Measurements from ENCODE around the gene CRY2.

CRY2 gene

DNA sequence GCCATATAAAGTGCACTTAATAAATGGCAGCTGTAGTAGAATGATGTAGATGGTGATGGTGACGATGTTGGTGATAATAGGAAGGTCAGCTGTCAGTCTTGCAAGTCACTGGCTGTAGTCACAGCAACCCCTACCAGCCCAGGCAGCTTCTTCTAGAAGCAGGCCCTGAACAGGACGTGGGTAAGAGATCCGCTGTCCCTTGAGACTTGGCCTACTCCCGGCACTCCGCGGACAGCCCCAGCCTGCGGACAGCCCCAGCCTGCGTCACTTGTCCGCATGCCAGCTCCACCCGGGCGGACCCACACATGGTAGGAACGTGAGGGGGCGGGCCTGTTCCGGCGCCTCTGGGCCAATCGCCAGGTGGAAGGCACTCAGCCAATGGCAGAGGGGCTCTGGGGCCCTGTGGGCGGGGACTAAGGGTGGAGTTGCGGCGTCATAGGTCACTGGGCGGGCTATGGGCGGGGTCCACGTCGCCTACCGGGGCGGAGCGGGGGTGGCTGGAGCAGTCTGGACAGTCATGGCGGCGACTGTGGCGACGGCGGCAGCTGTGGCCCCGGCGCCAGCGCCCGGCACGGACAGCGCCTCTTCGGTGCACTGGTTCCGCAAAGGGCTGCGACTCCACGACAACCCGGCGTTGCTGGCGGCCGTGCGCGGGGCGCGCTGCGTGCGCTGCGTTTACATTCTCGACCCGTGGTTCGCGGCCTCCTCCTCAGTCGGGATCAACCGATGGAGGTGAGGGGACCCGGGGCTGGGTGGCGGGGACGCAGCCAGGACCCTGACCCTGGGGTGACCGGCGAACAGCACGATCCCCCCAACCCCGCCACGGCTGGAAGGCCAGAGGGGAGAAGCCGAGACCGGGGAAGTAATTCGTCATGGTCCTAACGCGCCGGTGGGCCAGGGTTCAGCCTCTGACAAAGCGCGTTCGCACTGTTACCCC, at the start of gene CRY2:
Gene CRY2 (plus strand): TSS at position 502 of the 937 bp plus-strand sequence. CDS start 16 bp downstream, at position 518.
- H3K4me3 ChIP-seq (replicated peaks in 1 of 2; ENCODE audit: low read depth in 2 of 2, low read length in 2 of 2), result peak within 1 kb of the TSS; percentile 82 to 90
- DNase-seq (ENCODE audit: low read depth in 2 of 2), result peak; percentile 99
- TF ChIP-seq, protein P1, sequence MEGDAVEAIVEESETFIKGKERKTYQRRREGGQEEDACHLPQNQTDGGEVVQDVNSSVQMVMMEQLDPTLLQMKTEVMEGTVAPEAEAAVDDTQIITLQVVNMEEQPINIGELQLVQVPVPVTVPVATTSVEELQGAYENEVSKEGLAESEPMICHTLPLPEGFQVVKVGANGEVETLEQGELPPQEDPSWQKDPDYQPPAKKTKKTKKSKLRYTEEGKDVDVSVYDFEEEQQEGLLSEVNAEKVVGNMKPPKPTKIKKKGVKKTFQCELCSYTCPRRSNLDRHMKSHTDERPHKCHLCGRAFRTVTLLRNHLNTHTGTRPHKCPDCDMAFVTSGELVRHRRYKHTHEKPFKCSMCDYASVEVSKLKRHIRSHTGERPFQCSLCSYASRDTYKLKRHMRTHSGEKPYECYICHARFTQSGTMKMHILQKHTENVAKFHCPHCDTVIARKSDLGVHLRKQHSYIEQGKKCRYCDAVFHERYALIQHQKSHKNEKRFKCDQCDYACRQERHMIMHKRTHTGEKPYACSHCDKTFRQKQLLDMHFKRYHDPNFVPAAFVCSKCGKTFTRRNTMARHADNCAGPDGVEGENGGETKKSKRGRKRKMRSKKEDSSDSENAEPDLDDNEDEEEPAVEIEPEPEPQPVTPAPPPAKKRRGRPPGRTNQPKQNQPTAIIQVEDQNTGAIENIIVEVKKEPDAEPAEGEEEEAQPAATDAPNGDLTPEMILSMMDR (IDR thresholded peaks at IDR 0.05; ENCODE audit: low read depth, low read length), result no peak

DNA sequence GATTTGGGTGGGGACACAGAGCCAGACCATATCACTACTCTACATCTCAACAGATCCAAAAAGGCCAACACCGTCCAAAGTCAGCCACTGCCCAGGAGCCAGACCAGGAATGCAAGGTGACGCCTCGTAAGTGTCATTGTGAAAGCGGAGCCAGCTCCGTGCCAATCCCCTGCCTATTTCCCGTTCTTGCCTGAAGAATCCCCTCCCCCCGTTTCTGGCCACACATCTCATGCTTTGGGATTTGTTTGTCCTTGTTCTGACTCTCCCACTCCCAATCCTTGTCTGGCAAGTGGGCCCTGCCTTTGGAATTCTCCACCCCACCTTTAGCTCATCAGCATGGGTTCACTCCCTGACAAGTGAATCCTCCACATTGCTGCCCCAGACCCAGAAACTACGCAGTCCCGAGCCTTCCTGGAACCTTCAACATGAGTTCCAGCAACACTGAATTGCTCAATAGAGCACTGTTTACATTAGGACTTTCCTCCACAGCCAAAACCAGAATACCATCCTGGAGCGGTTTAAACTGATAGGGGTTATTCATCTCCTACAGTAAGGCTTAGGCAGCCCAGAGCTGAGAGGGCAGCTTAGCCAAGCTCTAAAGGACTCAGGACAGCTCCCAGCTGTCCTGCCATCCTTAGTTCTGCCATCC, 48.4 kb upstream of the CRY2 start:
- H3K4me3 ChIP-seq (replicated peaks in 1 of 2; ENCODE audit: low read depth in 2 of 2, low read length in 2 of 2), result no peak overlapping the region
- TF ChIP-seq, protein P1 (IDR thresholded peaks at IDR 0.05; ENCODE audit: low read depth, low read length), result no peak
- peak in 1 of 2 donors; percentile 44 for DNase-seq (ENCODE audit: low read depth in 2 of 2)

DNA sequence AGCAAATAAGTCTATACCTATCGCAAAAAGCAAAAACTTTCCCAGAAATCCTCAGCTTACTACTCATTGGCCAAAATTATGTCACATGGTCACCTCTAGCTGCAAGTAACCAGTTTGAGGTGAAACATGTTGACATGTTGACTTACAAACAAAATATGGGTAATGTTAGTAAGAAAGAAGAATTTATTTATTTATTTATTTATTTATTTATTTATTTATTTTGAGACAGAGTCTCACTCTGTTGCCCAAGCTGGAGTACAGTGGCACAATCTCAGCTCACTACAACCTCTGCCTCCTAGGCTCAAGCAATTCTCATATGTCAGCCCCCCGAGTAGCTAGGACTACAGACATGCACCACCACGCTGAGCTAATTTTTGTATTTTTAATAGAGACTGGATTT, 47.7 kb upstream of the CRY2 start:
- DNase-seq (ENCODE audit: low read depth in 2 of 2), result no peak
- no peak overlapping the region for H3K4me3 ChIP-seq (replicated peaks in 1 of 2; ENCODE audit: low read depth in 2 of 2, low read length in 2 of 2)
- TF ChIP-seq, protein P1 (IDR thresholded peaks at IDR 0.05; ENCODE audit: low read depth, low read length), result no peak

- TF ChIP-seq, protein P1 (IDR thresholded peaks at IDR 0.05; ENCODE audit: low read depth, low read length), result no peak
- no peak for DNase-seq (ENCODE audit: low read depth in 2 of 2)
- H3K4me3 ChIP-seq (replicated peaks in 1 of 2; ENCODE audit: low read depth in 2 of 2, low read length in 2 of 2), result no peak overlapping the region
Observed at GRCh38 chr11:45800261-45800660, 47.0 kb upstream of the CRY2 start.

DNA sequence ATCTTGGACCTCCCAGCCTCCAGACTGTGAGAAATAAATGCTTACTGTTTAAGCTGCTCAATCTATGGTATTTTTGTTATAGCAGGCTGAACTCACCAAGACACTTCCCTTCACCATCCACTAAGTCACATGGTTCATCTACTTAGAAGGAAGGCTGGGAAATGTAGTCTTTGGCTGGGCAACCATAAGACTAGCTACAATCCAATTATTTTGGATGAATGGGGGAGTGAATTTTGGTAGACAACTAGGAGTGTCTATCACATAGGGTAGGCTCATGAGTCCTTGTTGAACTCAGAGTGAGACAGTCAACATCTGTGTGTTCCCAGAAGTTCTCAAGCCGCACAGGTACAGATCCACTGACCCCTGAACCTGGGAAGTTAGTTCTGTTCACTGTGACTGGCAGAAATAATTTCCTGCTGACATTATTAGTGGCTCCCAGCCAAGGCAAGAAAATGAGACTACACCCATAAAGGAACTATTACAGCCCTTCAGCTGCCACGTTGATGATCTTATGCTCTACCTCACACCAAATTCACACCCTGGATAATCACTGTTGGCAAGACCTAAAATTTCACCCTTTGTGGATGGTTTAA, 45.5 kb upstream of the CRY2 start:
- DNase-seq (ENCODE audit: low read depth in 2 of 2), result peak; percentile 26 to 44
- no peak overlapping the region for H3K4me3 ChIP-seq (replicated peaks in 1 of 2; ENCODE audit: low read depth in 2 of 2, low read length in 2 of 2)
- TF ChIP-seq, protein P1 (IDR thresholded peaks at IDR 0.05; ENCODE audit: low read depth, low read length), result no peak

DNA sequence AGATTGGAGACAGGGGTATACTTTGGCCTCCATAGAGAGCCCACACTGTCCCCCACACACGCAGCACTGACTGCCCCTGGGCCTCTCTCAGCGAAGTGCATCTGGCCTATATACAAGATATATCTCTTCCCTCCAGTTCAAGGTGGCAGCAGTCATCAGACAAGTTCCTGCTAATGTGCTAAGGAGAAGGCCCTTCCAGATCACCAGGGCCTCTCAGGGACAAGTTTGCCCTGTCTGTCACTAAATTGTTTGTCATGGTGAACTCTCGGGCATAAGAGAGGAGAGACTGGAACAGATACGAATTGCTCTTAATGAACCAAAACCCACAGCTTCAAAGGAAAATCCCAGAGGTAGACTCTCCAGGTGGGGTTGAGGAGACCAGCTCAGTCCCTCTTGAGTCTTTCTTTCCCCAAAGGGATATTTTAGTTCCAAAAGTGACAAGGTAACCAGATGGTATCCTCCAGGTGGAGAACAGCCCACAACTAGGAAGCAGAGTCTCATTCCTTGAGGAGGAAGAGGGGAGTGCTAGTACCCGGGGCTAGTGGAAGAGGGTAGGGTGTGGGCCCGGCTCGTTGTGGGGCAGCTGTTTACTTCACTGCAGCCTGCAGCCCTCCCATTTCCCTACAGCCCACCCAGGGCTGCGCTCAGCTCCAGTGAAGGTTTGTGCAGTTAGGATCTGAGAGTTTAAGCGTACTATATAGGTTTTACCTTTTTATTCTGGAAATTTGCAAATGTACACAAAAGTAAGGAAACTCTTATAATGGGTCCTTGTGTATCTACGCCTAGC, 44.6 kb upstream of the CRY2 start:
- no peak overlapping the region for H3K4me3 ChIP-seq (replicated peaks in 1 of 2; ENCODE audit: low read depth in 2 of 2, low read length in 2 of 2)
- TF ChIP-seq, protein P1 (IDR thresholded peaks at IDR 0.05; ENCODE audit: low read depth, low read length), result no peak
- no peak for DNase-seq (ENCODE audit: low read depth in 2 of 2)

Measured in cardiac fibroblast (primary cell).